ENCODE measurements around the gene PIGW.
A peak's percentile ranks its signal among the peaks of the same experiment; 100 is the strongest.

The PIGW gene

DNA sequence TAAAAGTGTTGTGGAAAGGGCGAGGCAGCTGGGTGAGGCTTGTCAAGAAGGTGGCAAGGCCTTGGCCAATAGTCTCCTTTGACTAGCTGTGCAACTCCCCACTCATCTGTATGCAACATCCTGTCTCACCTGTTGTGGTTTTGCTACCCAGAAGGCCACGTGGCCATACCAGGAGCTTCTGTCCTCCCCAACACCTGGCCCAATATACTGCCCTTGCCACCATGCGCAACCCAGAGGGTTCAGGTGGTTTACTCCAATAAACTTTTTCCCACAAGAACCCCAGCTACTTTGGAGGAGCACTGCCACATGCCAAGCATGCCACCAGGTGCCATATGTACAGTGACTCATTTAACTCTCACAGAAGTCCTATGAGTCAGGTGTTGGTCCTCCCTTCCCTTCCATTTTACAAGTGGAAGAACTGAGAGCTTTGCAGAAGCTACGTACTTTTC is 10.3 kb upstream of the PIGW start:
- no CpG with 5 or more reads among the region's 4 CpGs for WGBS, 2 donors (ENCODE audit: extremely low coverage in 2 of 2, insufficient read length in 2 of 2, insufficient replicate concordance in 1 of 2)
- Histone ChIP-seq H3K4me2 (ENCODE audit: insufficient read depth, low read length, poor library complexity, severe bottlenecking) (no peak overlapping the region), H2BK120ac (ENCODE audit: low read depth, low read length) (no peak overlapping the region), H2BK12ac (ENCODE audit: low read length) (no peak overlapping the region), H3K4me1 (ENCODE audit: control insufficient read depth in 2 of 2, insufficient read depth in 1 of 2, low read depth in 1 of 2, low read length in 2 of 2) (no peaks in the 10 kb centered on the region), H3K23ac (ENCODE audit: low read depth, low read length, poor library complexity) (no peak overlapping the region), H2AFZ (ENCODE audit: low read length) (no peak overlapping the region), H3K9ac (ENCODE audit: low read depth, low read length, poor library complexity) (no peak overlapping the region), H3K14ac (ENCODE audit: low read length) (no peak overlapping the region), H3K4ac (ENCODE audit: low read length) (no peak overlapping the region), H3K9me3 (replicated peaks in 1 of 2; ENCODE audit: control insufficient read depth in 2 of 2, insufficient read depth in 1 of 2, low read depth in 1 of 2, low read length in 2 of 2) (no peaks in the 10 kb centered on the region), H2BK5ac (ENCODE audit: low read length) (no peak overlapping the region), H3K27me3 (ENCODE audit: control insufficient read depth in 3 of 3, insufficient read depth in 3 of 3, low read depth in 1 of 3, low read length in 3 of 3) (no peaks in the 10 kb centered on the region), H3K18ac (ENCODE audit: low read length) (no peak overlapping the region), H3K36me3 (replicated peaks in 1 of 2; ENCODE audit: control insufficient read depth in 2 of 2, insufficient read depth in 2 of 2, low read length in 2 of 2) (peaks cover 38 to 92% of the 10 kb centered on the region in 2 donors), H4K91ac (ENCODE audit: low read depth, low read length, poor library complexity) (no peak overlapping the region), H4K8ac (ENCODE audit: low read depth, low read length) (no peak overlapping the region), H3K27ac (replicated peaks; ENCODE audit: low read length) (no peak overlapping the region), H3K79me1 (ENCODE audit: low read depth, low read length) (no peaks in the 10 kb centered on the region), H3K4me3 (ENCODE audit: low read length in 2 of 2) (no peak overlapping the region), H2AK5ac (ENCODE audit: low read depth, low read length) (no peak overlapping the region), H2BK15ac (ENCODE audit: low read length) (no peak overlapping the region)
- DNase-seq (ENCODE audit: low spot score): no peak

DNA sequence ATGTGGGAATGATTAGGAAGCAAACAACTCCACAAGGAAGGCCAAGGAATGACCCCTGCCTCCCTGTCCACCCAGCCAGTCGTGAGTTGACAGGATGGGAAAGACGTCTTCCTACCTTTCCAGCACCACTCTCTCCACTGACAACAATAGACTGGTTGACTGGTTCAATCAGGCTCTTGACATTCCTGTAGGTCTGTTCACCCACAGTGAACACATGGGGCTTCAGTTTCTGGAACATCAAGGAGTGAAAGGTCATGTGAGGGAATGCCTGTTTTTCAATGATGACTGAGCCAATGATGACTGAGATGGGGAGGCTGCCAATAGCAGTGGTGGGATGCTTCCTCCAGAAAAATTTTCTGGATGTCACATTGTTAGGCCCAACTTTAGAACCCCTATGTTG is 9.7 kb upstream of the PIGW start:
- Histone ChIP-seq H3K14ac (ENCODE audit: low read length) (no peak overlapping the region), H3K9me3 (replicated peaks in 1 of 2; ENCODE audit: control insufficient read depth in 2 of 2, insufficient read depth in 1 of 2, low read depth in 1 of 2, low read length in 2 of 2) (no peaks in the 10 kb centered on the region)
- WGBS, 2 donors (ENCODE audit: extremely low coverage in 2 of 2, insufficient read length in 2 of 2, insufficient replicate concordance in 1 of 2): no CpG with 5 or more reads among the region's 2 CpGs

DNA sequence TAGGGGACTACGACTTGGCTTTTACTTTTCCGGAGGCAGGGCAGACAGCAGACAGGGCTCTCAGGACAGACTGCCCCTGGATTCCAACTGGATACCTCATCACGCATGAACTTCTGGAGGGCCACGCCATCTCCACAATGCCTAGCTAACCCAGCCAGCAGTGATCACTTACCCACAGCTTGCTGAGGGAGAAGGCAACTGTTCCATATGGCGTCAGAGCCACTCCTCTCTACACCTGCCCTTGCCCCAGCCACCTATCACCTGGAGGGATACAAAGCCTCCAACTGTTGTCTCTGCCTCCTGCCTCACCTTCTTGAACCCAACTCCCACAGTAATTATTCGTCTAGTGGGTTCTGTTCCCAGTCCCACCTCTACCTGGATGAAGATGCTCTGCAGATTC is 8.9 kb upstream of the PIGW start:
- no peak for DNase-seq (ENCODE audit: low spot score)
- H2BK15ac ChIP-seq (ENCODE audit: low read length): no peak overlapping the region
- no peak overlapping the region for H3K9ac ChIP-seq (ENCODE audit: low read depth, low read length, poor library complexity)
- H3K23ac ChIP-seq (ENCODE audit: low read depth, low read length, poor library complexity): no peak overlapping the region
- peaks cover 36 to 91% of the 10 kb centered on the region in 2 donors for H3K36me3 ChIP-seq (replicated peaks in 1 of 2; ENCODE audit: control insufficient read depth in 2 of 2, insufficient read depth in 2 of 2, low read length in 2 of 2)
- no peaks in the 10 kb centered on the region for H3K9me3 ChIP-seq (replicated peaks in 1 of 2; ENCODE audit: control insufficient read depth in 2 of 2, insufficient read depth in 1 of 2, low read depth in 1 of 2, low read length in 2 of 2)
- no peak overlapping the region for H2BK120ac ChIP-seq (ENCODE audit: low read depth, low read length)
- WGBS, 2 donors (ENCODE audit: extremely low coverage in 2 of 2, insufficient read length in 2 of 2, insufficient replicate concordance in 1 of 2): no CpG with 5 or more reads among the region's 6 CpGs
- no peak overlapping the region for H3K4me3 ChIP-seq (ENCODE audit: low read length in 2 of 2)
- H3K79me1 ChIP-seq (ENCODE audit: low read depth, low read length): no peaks in the 10 kb centered on the region
- no peak overlapping the region for H3K4me2 ChIP-seq (ENCODE audit: insufficient read depth, low read length, poor library complexity, severe bottlenecking)
- H3K27ac ChIP-seq (replicated peaks; ENCODE audit: low read length): no peak overlapping the region
- H3K4me1 ChIP-seq (ENCODE audit: control insufficient read depth in 2 of 2, insufficient read depth in 1 of 2, low read depth in 1 of 2, low read length in 2 of 2): no peaks in the 10 kb centered on the region
- no peak overlapping the region for H2AFZ ChIP-seq (ENCODE audit: low read length)
- H2BK12ac ChIP-seq (ENCODE audit: low read length): no peak overlapping the region
- H4K8ac ChIP-seq (ENCODE audit: low read depth, low read length): no peak overlapping the region
- no peak overlapping the region for H3K14ac ChIP-seq (ENCODE audit: low read length)
- H4K91ac ChIP-seq (ENCODE audit: low read depth, low read length, poor library complexity): no peak overlapping the region
- no peak overlapping the region for H2AK5ac ChIP-seq (ENCODE audit: low read depth, low read length)
- H3K4ac ChIP-seq (ENCODE audit: low read length): no peak overlapping the region
- no peak overlapping the region for H2BK5ac ChIP-seq (ENCODE audit: low read length)
- no peak overlapping the region for H3K18ac ChIP-seq (ENCODE audit: low read length)
- no peaks in the 10 kb centered on the region for H3K27me3 ChIP-seq (ENCODE audit: control insufficient read depth in 3 of 3, insufficient read depth in 3 of 3, low read depth in 1 of 3, low read length in 3 of 3)

More for the DNA sequence above, 9.7 kb upstream of the PIGW start:
- Histone ChIP-seq H3K27me3 (ENCODE audit: control insufficient read depth in 3 of 3, insufficient read depth in 3 of 3, low read depth in 1 of 3, low read length in 3 of 3) (no peaks in the 10 kb centered on the region), H4K91ac (ENCODE audit: low read depth, low read length, poor library complexity) (no peak overlapping the region), H2BK12ac (ENCODE audit: low read length) (no peak overlapping the region), H2AFZ (ENCODE audit: low read length) (no peak overlapping the region), H3K23ac (ENCODE audit: low read depth, low read length, poor library complexity) (peak overlapping the region; percentile 57), H3K4me1 (ENCODE audit: control insufficient read depth in 2 of 2, insufficient read depth in 1 of 2, low read depth in 1 of 2, low read length in 2 of 2) (no peaks in the 10 kb centered on the region), H2BK5ac (ENCODE audit: low read length) (no peak overlapping the region), H3K27ac (replicated peaks; ENCODE audit: low read length) (no peak overlapping the region), H3K4me3 (ENCODE audit: low read length in 2 of 2) (no peak overlapping the region), H2BK15ac (ENCODE audit: low read length) (no peak overlapping the region), H3K9ac (ENCODE audit: low read depth, low read length, poor library complexity) (no peak overlapping the region), H3K4me2 (ENCODE audit: insufficient read depth, low read length, poor library complexity, severe bottlenecking) (no peak overlapping the region), H3K79me1 (ENCODE audit: low read depth, low read length) (no peaks in the 10 kb centered on the region), H4K8ac (ENCODE audit: low read depth, low read length) (no peak overlapping the region), H3K18ac (ENCODE audit: low read length) (no peak overlapping the region), H3K4ac (ENCODE audit: low read length) (no peak overlapping the region), H3K36me3 (replicated peaks in 1 of 2; ENCODE audit: control insufficient read depth in 2 of 2, insufficient read depth in 2 of 2, low read length in 2 of 2) (peaks cover 38 to 92% of the 10 kb centered on the region in 2 donors), H2BK120ac (ENCODE audit: low read depth, low read length) (no peak overlapping the region), H2AK5ac (ENCODE audit: low read depth, low read length) (no peak overlapping the region)
- no peak for DNase-seq (ENCODE audit: low spot score)

DNA sequence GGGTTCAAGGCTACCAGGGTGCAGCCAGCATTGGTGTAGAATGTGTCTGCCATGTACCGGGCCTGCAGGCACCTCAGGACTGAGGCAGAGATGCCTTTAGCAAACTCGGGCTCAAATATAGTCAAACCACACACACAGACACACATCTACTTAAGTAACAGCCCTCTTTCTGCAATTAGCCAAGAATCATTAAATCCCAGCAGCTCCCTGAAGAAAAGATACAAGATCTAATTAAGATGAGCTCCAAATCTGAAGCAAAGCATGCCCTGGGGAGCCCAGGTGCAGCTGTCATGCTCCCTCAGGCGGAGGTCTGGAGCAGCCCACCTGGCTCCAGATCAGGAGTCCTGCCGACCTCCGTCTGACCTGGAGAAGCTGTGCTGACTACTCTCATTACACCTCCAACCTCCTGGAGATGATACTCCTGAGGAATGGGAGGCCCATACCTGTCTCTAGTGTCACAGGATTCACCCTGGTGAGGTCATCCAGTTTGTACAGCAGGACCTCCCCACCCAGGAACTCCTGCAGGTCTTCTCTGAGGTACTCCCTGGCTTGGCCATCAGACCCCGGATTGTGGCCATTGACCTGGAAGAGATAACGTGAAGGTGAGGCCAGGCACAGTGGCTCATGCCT is 7.1 kb upstream of the PIGW start:
- no peak overlapping the region for H2BK5ac ChIP-seq (ENCODE audit: low read length)
- H2BK12ac ChIP-seq (ENCODE audit: low read length): no peak overlapping the region
- H4K8ac ChIP-seq (ENCODE audit: low read depth, low read length): no peak overlapping the region
- no peak overlapping the region for H3K18ac ChIP-seq (ENCODE audit: low read length)
- H3K9ac ChIP-seq (ENCODE audit: low read depth, low read length, poor library complexity): no peak overlapping the region
- no peak overlapping the region for H3K14ac ChIP-seq (ENCODE audit: low read length)
- H3K9me3 ChIP-seq (replicated peaks in 1 of 2; ENCODE audit: control insufficient read depth in 2 of 2, insufficient read depth in 1 of 2, low read depth in 1 of 2, low read length in 2 of 2): no peaks in the 10 kb centered on the region
- H3K27me3 ChIP-seq (ENCODE audit: control insufficient read depth in 3 of 3, insufficient read depth in 3 of 3, low read depth in 1 of 3, low read length in 3 of 3): no peaks in the 10 kb centered on the region
- H4K91ac ChIP-seq (ENCODE audit: low read depth, low read length, poor library complexity): no peak overlapping the region
- no CpG with 5 or more reads among the region's 7 CpGs for WGBS, 2 donors (ENCODE audit: extremely low coverage in 2 of 2, insufficient read length in 2 of 2, insufficient replicate concordance in 1 of 2)
- H2AFZ ChIP-seq (ENCODE audit: low read length): no peak overlapping the region
- no peaks in the 10 kb centered on the region for H3K4me1 ChIP-seq (ENCODE audit: control insufficient read depth in 2 of 2, insufficient read depth in 1 of 2, low read depth in 1 of 2, low read length in 2 of 2)
- no peak overlapping the region for H3K4me3 ChIP-seq (ENCODE audit: low read length in 2 of 2)
- no peak overlapping the region for H3K4ac ChIP-seq (ENCODE audit: low read length)
- no peaks in the 10 kb centered on the region for H3K79me1 ChIP-seq (ENCODE audit: low read depth, low read length)
- no peak overlapping the region for H2AK5ac ChIP-seq (ENCODE audit: low read depth, low read length)
- H2BK15ac ChIP-seq (ENCODE audit: low read length): no peak overlapping the region
- DNase-seq (ENCODE audit: low spot score): no peak
- no peak overlapping the region for H3K27ac ChIP-seq (replicated peaks; ENCODE audit: low read length)
- H2BK120ac ChIP-seq (ENCODE audit: low read depth, low read length): no peak overlapping the region
- H3K4me2 ChIP-seq (ENCODE audit: insufficient read depth, low read length, poor library complexity, severe bottlenecking): no peak overlapping the region
- H3K23ac ChIP-seq (ENCODE audit: low read depth, low read length, poor library complexity): peak overlapping the region; percentile 2
- peaks cover 47 to 94% of the 10 kb centered on the region in 2 donors for H3K36me3 ChIP-seq (replicated peaks in 1 of 2; ENCODE audit: control insufficient read depth in 2 of 2, insufficient read depth in 2 of 2, low read length in 2 of 2)
